Fibroblast of lung (primary cell): Measurements from ENCODE around the gene CROCC2. TPM values are rescaled to one million over a fixed set of nuclear protein-coding genes. Genes with fewer than 3 reads are reported as not detected.

Experiments used
- DNase-seq, 2 donors: peaks; one replicate each; pipeline versions ENCODE4 v3.0.0 to v3.0.0-alpha.2; 2010; ENCODE audit warnings: low read depth in 2 of 2
- H2AFZ ChIP-seq: 2 replicates; pipeline ENCODE4 v1.5.1; 2012; ENCODE audit warnings: low read length, control low read depth, inconsistent platforms
- H3K27ac ChIP-seq: 2 replicates; pipeline ENCODE4 v1.5.1; 2011; ENCODE audit warnings: low read length, control low read depth; ENCODE audit not compliant: insufficient read depth
- H3K27me3 ChIP-seq: 2 replicates; pipeline ENCODE4 v1.5.1; 2011; ENCODE audit warnings: mild to moderate bottlenecking, low read length; ENCODE audit not compliant: control insufficient read depth, insufficient read depth
- H3K36me3 ChIP-seq: 2 replicates; pipeline ENCODE4 v1.5.1; 2011; ENCODE audit warnings: low read length; ENCODE audit not compliant: control insufficient read depth, insufficient read depth
- H3K4me1 ChIP-seq: 2 replicates; pipeline ENCODE4 v1.5.1; 2011; ENCODE audit warnings: low read length; ENCODE audit not compliant: control insufficient read depth, insufficient read depth; ENCODE audit errors: extremely low read depth
- H3K4me2 ChIP-seq: 2 replicates; pipeline ENCODE4 v1.5.1; 2011; ENCODE audit warnings: low read length, control low read depth; ENCODE audit not compliant: insufficient read depth; ENCODE audit errors: extremely low read depth
- H3K4me3 ChIP-seq, 4 experiments: fragments of 200-600 bp in 1 of 4; sonication (generic) in 1 of 4; replicated peaks in 1 of 4; 2 replicates each; pipeline ENCODE4 v1.5.1; 2011 to 2016; ENCODE audit warnings: low read length in 4 of 4, low read depth in 3 of 4, mild to moderate bottlenecking in 3 of 4, control low read depth in 2 of 4, inconsistent platforms in 1 of 4, mixed read lengths in 1 of 4; ENCODE audit not compliant: insufficient read depth in 1 of 4; ENCODE audit errors: control extremely low read depth in 1 of 4
- H3K79me2 ChIP-seq: 2 replicates; pipeline ENCODE4 v1.5.1; 2012; ENCODE audit warnings: mild to moderate bottlenecking, low read length, inconsistent platforms; ENCODE audit not compliant: control insufficient read depth, insufficient read depth
- H3K9ac ChIP-seq: 2 replicates; pipeline ENCODE4 v1.5.1; 2011; ENCODE audit warnings: mild to moderate bottlenecking, low read length, control low read depth; ENCODE audit not compliant: insufficient read depth
- H3K9me3 ChIP-seq: 2 replicates; pipeline ENCODE4 v1.5.1; 2012; ENCODE audit warnings: low read depth, low read length; ENCODE audit not compliant: control insufficient read depth, insufficient read depth
- H4K20me1 ChIP-seq: 2 replicates; pipeline ENCODE4 v1.5.1; 2011; ENCODE audit warnings: low read length; ENCODE audit not compliant: control insufficient read depth, insufficient read depth; ENCODE audit errors: extremely low read depth
- CTCF ChIP-seq, 2 donors: IDR thresholded peaks in 1 of 2; conservative IDR thresholded peaks in 1 of 2; 1 replicate in 1 of 2; 2 replicates in 1 of 2; pipeline ENCODE4 v1.5.1; 2011 to 2012; ENCODE audit warnings: low read length in 2 of 2, control low read depth in 1 of 2, inconsistent platforms in 1 of 2, low read depth in 1 of 2, mild to moderate bottlenecking in 1 of 2
- EZH2 ChIP-seq: IDR thresholded peaks from 2 replicates; pipeline ENCODE4 v1.5.1; 2012; ENCODE audit warnings: low read length, control low read depth, mild to moderate bottlenecking; ENCODE audit errors: missing control alignments
- polyA plus RNA-seq, 2 donors: library from polyadenylated mRNA; depleted of rRNA in 1 of 2; stranded (reverse) in 1 of 2; unstranded in 1 of 2; fragments of >200 nt; gene quantifications; 2 replicates each; pipeline ENCODE4 v1.2.1, GENCODE V29; 2011 to 2012; ENCODE audit warnings: missing spikeins in 1 of 2
- total RNA-seq: library from RNA; depleted of rRNA; stranded (reverse); fragments of >200 nt; gene quantifications from 2 replicates; pipeline ENCODE4 v1.2.1, GENCODE V29; 2014

The CROCC2 gene
- total and polyA plus RNA-seq, 2 donors (not counting 1 experiment from before 2014, with no cell fraction given), result 0.12 to 0.33 TPM

- no peaks in the 10 kb centered on the region for H3K4me1 ChIP-seq
- no peak overlapping the region for H3K27ac ChIP-seq
- no peaks in the 10 kb centered on the region for H3K9me3 ChIP-seq
- H3K4me2 ChIP-seq, result no peak overlapping the region
- H3K27me3 ChIP-seq, result peaks cover 3% of the 10 kb centered on the region
- no peak overlapping the region for H3K4me3 ChIP-seq
- H3K79me2 ChIP-seq, result no peaks in the 10 kb centered on the region
- H3K9ac ChIP-seq, result no peak overlapping the region
- no peaks in the 10 kb centered on the region for H4K20me1 ChIP-seq
- TF ChIP-seq CTCF (conservative IDR thresholded peaks at IDR 0.05 in 1 of 2, IDR thresholded peaks at IDR 0.05 in 1 of 2; ENCODE audit: low read depth in 1 of 2, low read length in 2 of 2) (no peak), EZH2 (no peak)
- no peak overlapping the region for H2AFZ ChIP-seq
- DNase-seq, result no peak
- H3K36me3 ChIP-seq, result no peaks in the 10 kb centered on the region
Measured at GRCh38 chr2:240931319-240931949, 25.3 kb downstream of the CROCC2 start.

- DNase-seq, result no peak
- H3K27ac ChIP-seq, result no peak overlapping the region
Measured at GRCh38 chr2:240932001-240932723, 26.0 kb downstream of the CROCC2 start.

GRCh38 chr2:240932724-240933047 is 26.6 kb downstream of the CROCC2 start:
- Histone ChIP-seq H3K9me3 (no peaks in the 10 kb centered on the region), H3K4me1 (no peaks in the 10 kb centered on the region), H3K27ac (no peak overlapping the region), H4K20me1 (no peaks in the 10 kb centered on the region), H3K4me3 (no peak overlapping the region), H3K9ac (no peak overlapping the region), H3K79me2 (no peaks in the 10 kb centered on the region), H2AFZ (no peak overlapping the region), H3K4me2 (no peak overlapping the region), H3K36me3 (no peaks in the 10 kb centered on the region), H3K27me3 (peaks cover 7% of the 10 kb centered on the region)
- no peak for TF ChIP-seq EZH2
- no peak for TF ChIP-seq CTCF (conservative IDR thresholded peaks at IDR 0.05 in 1 of 2, IDR thresholded peaks at IDR 0.05 in 1 of 2; ENCODE audit: low read depth in 1 of 2, low read length in 2 of 2)
- no peak for DNase-seq

More at GRCh38 chr2:240932001-240932723, 26.0 kb downstream of the CROCC2 start:
- Histone ChIP-seq H3K4me2 (no peak overlapping the region), H2AFZ (no peak overlapping the region), H3K27me3 (peaks cover 5% of the 10 kb centered on the region), H3K4me3 (no peak overlapping the region), H3K9me3 (no peaks in the 10 kb centered on the region), H3K4me1 (no peaks in the 10 kb centered on the region), H3K9ac (no peak overlapping the region), H4K20me1 (no peaks in the 10 kb centered on the region), H3K36me3 (no peaks in the 10 kb centered on the region), H3K79me2 (no peaks in the 10 kb centered on the region)
- TF ChIP-seq CTCF (conservative IDR thresholded peaks at IDR 0.05 in 1 of 2, IDR thresholded peaks at IDR 0.05 in 1 of 2; ENCODE audit: low read depth in 1 of 2, low read length in 2 of 2) (no peak), EZH2 (no peak)
